Amygdala (tissue), 56 donors: ENCODE data around the gene RAB3GAP2.
A peak's percentile ranks its signal among the peaks of the same experiment; 100 is the strongest.
"Not testable (repeated sequence)": the region's sequence is repeated elsewhere in the genome, so short reads cannot be mapped to it uniquely, and the experiment has no call there.

Experiments used
- DNase-seq, 56 donors: peaks; one replicate each; lab custom pipeline; 2025; lab: John Stamatoyannopoulos, UW

RAB3GAP2 gene

GRCh38 chr1:220239966-220240365 is 32.3 kb downstream of the RAB3GAP2 start:
- no peak for DNase-seq

DNA sequence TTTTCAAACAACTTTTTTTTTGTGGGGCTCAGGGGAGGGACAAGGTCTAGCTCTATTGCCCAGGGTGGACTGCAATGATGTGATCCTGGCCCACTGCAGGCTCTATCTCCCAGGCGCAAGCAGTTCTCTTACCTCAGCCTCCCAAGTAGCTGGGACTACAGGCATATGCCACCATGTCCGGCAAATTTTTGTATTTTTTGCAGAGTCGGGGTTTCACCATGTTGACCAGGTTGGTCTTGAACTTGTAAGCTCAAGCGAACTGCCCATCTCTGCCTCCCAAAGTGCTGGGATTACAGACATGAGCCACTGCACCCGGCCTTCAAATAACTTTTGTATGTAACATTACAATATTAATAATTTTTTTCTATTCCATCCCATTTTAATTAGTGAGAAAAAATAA is 33.0 kb downstream of the RAB3GAP2 start:
- no peak for DNase-seq

GRCh38 chr1:220236278-220236677 is 36.0 kb downstream of the RAB3GAP2 start:
- DNase-seq: not testable (repeated sequence)

GRCh38 chr1:220235462-220235861 is 36.8 kb downstream of the RAB3GAP2 start:
- no peak for DNase-seq

DNA sequence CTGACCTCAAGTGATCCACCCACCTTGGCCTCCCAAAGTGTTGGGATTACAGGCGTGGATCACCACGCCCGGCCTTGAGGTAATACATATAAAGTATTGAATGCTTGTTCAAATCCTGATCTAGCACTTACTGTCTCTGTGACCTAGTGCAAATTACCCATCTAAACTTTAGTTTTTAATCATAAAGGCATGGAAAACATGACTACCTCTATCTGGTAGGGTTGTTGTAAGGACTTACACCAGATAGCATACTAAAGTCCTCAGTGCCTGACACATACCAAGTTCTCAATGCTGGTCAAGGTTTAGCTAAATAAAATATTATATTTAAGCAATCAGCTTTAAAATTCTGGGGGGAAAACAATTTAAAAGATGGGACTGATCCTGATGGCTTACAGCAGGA is 38.3 kb downstream of the RAB3GAP2 start:
- DNase-seq: no peak

DNA sequence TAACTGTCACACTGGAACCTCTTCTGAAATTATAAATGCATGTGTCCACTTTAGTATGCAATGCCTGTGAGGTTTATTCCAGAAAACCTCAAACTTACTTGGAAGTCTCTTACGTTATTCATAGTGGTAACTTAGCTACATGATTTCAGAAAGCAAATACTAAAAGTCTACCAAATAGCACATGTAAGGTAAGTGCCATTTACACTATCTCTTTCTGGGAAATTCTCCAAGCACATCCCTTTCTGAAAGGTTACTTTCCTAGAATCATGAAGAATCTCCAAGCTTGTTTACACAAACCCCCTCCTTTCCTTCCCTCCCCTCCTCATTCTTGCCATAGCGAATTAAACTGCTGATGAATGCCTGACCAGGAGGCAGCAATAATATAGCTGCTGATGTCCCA is 42.5 kb downstream of the RAB3GAP2 start:
- DNase-seq: no peak

- DNase-seq: no peak
These were observed 44.9 kb downstream of the RAB3GAP2 start for GRCh38 chr1:220227393-220227792.

DNA sequence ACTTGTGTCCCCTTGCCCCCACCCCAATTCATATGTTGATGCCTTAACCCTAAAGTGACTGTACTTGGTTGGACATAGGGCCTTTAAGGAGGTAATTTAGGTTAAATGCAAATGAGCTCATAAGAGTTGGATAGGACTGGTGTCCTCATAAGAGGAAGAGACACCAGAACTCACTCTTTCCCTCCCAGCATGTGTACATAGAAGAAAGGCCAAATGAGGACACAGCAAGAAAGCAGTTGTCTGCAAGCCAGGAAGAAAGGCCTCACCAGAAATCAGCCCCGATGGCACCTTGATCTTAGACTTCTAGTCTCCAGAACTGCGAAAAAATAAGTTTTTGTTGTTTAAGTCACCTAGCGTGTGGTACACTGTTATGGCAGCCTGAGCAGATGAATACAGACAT is 45.5 kb downstream of the RAB3GAP2 start:
- DNase-seq: no peak

GRCh38 chr1:220225957-220226356 is 46.3 kb downstream of the RAB3GAP2 start:
- DNase-seq: no peak

DNA sequence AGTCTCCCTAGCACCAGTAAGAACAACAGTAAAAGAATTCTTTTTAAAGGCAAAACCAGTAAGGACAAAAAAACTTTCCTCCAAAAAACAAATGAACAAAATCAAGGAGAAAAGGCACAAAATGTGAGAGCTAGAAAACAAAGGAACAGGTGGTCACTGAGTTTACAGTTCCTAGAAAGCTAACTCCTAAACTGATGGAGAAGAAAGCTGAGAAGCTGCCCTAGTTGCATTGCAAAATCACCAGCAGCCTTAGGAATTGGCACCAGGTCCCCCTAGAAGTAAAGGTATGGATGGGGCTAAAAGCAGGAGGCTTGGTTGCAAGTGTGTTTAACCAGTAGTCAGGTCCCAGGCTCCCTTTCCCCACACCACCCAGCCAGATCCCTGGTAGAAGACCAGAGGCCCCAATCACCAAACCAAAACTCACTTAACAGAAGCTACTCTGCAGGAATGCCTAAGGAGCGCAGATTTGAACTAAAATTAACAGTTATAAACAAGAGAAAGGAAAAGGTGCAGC is 47.6 kb downstream of the RAB3GAP2 start:
- DNase-seq: no peak

- DNase-seq: no peak
These were observed 48.2 kb downstream of the RAB3GAP2 start for GRCh38 chr1:220224033-220224432.

GRCh38 chr1:220222939-220223338 is 49.3 kb downstream of the RAB3GAP2 start:
- DNase-seq: no peak

GRCh38 chr1:220221670-220222069 is 50.6 kb downstream of the RAB3GAP2 start:
- DNase-seq: no peak

- DNase-seq: no peak
These were observed 51.0 kb downstream of the RAB3GAP2 start for GRCh38 chr1:220221269-220221668.

DNA sequence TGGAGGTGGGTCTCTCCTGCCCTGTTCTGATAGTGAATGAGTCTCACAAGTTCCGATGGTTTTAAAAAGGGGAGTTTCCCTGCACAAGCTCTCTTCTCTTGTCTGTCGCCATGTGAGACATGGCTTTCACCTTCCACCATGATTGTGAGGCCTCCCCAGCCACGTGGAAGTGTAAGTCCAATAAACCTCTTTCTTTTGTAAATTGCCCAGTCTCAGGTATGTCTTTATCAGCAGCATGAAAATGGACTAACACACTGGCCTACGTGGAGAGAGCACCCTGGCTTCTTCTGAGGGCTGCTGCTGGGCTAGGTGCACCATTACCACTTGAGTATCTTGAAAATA is 51.6 kb downstream of the RAB3GAP2 start:
- not testable (repeated sequence) for DNase-seq

GRCh38 chr1:220219865-220220698 is 52.2 kb downstream of the RAB3GAP2 start:
- DNase-seq: no peak

DNA sequence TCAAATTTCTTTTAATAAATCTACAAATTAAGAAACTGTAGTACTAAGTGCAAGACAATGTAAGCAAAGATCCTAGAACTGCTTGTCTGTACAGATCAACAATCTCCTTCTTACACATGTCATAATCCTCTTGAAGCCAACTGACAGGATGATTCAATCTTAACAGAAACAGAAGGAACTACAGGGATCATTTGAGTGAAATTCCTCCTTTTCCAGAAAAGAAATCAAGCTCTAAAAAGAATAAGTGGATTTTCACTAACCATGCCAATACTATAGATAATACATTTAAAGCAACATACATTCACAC is 53.2 kb downstream of the RAB3GAP2 start:
- no peak for DNase-seq

GRCh38 chr1:220218397-220219135 is 53.7 kb downstream of the RAB3GAP2 start:
- peak in 33 of 56 donors; percentile 2 to 69 (median 21) for DNase-seq

DNA sequence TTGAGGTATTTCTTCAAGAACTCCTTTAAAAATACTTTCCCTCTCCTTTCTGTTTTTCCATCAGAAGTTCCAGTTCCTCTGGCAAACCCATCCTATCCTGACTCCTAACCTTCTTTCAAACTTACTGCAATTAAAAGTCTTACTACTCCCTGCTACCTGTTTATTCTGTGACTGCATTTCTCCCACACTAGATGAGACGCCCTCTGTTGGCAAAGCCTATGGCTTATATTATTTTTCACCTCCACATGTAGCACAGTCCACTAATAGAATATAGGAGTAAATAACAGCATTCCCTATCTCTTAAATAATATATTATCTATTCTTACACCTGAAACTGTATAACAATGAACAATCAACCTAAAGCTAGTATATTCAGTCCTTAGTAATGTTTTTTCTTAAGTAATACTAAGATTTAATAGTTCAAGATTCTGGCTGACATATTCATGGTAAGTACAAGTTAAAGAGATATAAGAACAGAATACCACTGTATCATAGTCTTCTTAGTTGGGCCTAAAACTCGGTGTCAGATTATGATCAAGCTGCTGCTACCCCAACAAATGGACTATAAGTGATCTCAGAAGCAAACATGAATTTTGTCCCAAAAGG is 54.8 kb downstream of the RAB3GAP2 start:
- no peak for DNase-seq

DNA sequence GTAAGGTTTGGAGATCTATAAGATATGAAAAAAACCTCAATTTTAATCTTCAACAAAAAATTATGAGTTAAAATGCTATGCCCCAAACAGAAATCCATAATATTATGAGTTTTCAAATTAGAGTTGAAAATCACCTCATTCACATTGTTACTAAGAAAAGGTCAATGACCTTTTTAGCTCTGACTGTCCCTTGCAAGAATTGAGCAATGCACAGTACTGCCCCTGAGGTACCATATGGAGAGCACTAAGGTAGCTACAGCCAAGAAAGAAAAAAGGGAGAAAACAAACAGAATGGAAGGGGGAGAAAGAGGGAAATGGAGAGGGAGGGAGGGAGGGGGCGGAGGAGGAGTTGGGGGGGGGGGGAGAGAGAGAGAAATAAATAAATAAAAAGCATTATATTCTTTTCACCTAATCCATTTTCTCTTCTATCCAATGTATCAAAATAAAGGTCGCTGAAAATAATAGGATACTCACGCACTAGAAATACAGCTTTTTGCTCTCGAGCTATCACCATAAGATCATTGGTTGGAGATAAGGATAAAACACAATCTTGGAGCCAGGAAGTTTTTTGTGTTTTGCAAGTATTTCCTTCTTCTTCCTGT is 58.8 kb downstream of the RAB3GAP2 start:
- DNase-seq: no peak

DNA sequence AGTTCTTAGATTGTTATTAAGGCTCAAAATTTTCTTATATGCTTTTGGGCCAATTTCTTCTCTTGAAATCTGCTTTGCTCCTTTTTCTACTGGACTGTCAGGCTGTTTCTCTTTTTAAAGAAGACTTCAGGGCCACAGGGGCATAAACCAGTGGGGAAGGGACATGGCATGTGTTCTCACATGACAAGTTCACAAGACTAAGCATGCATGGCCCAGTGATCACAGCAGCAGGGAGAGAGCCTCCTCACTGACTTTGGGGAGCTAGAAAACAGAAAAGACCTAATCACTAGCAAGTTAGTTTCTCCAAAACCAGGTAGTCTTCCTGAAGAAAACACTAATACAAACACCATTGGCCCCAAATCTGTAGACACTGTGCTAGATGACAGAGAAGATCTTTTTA is 64.8 kb downstream of the RAB3GAP2 start:
- no peak for DNase-seq
